Measurements from ENCODE around the gene CERT1.

Gene CERT1

DNA sequence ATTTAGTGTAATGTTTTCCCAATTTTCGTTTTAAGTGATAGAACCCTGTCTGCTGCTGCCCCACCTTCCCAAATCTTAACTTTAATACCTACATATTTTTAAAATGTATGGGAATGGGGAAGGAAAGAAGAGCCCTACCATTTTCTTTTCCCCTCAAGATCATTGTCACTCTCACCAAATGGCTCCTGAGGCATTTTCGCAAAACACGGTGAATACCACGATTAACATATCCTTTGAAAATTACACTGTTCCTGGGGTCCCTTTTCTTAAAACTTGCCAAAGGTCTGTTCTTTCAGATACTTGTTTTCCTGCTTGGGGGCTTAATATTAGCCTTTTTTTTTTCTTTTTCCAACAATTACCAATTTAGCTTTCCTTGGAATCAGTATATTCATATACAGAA lies 36.1 kb downstream of the CERT1 start:
- no peak for DNase-seq (ENCODE audit: low read depth in 2 of 2)

DNA sequence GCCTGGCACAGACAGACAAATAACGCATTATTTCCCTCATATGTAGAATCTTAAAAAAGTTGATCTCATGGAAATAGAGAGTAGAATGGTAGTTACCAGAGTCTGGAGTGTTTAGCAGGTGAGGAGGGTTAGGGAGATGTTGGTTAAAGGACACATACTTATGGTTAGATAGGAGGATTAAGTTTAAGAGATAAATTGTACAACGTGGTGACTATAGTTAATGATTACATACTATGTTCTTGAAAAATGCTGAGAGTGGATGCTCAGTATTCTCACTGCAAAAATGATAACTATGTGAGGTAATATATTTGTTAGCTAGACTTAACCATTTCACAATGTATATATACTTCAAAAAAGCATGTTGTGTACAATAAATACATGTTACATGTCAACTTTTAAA lies 38.0 kb downstream of the CERT1 start:
- DNase-seq (ENCODE audit: low read depth in 2 of 2) = no peak

DNA sequence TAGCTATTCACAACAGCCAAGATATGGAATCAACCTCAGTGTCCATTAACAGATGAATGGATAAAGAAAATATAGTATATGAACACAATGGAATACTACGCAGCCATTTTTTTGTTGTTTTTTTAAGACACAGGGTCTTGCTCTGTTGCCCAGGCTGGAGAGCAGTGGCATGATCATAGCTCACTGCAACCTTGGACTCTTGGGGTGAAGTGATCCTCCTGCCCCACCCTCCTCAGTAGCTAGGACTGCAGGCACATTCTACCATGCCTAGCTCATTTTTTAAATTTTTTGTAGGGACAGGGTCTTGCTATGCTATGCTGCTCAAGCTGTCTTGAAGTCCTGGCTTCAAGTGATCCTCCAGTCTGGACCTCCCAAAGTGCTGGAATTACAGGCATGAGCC lies 38.5 kb downstream of the CERT1 start:
- no peak for DNase-seq (ENCODE audit: low read depth in 2 of 2)

DNA sequence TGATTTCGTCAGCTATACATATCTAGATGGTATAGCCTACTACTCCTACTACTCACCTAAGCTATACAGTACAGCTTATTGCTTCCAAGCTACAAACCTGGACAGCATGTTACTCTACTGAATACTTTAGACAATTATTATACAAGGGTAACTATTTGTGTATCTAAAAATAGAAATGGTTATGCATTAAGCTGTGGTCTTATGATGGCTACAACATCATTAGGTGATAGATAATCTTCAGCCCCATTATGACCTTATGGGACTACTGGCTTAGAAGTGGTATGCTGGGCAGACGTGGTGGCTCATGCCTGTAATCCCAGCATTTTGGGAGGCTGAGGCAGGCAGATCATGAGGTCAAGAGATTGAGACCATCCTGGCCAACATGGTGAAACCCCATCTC lies 40.2 kb downstream of the CERT1 start:
- DNase-seq (ENCODE audit: low read depth in 2 of 2) = no peak

DNA sequence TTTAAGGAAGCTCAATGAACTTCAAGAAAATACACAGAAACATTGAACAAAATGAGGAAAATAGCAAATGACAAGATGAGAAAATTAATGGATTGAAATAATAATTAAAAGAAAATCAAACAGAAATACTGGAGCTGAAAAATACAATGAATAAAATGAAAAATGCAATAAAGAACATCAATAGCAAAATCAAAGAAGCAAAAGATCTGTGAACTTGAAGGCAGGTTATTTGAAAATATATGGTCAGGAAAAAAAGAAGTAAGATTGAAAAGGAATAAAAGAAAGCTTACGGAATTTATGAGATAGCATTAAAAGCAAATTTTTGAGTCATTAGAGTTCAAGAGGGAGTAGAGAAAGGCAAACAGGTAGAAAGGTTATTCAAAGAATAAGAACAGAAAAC lies 42.4 kb downstream of the CERT1 start:
- DNase-seq (ENCODE audit: low read depth in 2 of 2) = no peak

DNA sequence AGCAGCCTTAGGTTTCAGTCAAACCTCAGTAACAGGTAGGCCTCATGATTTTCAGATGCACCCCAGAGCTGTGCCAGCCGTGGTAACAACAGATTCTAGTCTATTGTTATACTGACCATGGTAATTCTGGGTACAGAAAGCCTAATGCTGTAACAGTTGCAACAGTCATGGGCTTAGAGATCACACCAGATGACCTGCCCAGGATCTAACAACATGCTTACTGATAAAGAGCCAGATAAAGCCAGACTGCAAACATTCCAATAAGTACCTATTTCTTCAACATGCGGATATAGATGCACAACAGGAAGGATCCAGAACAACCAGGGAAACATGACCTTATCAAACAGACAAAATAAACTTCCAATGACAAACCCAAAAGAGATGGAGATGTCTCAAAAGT lies 42.8 kb downstream of the CERT1 start:
- no peak for DNase-seq (ENCODE audit: low read depth in 2 of 2)

DNA sequence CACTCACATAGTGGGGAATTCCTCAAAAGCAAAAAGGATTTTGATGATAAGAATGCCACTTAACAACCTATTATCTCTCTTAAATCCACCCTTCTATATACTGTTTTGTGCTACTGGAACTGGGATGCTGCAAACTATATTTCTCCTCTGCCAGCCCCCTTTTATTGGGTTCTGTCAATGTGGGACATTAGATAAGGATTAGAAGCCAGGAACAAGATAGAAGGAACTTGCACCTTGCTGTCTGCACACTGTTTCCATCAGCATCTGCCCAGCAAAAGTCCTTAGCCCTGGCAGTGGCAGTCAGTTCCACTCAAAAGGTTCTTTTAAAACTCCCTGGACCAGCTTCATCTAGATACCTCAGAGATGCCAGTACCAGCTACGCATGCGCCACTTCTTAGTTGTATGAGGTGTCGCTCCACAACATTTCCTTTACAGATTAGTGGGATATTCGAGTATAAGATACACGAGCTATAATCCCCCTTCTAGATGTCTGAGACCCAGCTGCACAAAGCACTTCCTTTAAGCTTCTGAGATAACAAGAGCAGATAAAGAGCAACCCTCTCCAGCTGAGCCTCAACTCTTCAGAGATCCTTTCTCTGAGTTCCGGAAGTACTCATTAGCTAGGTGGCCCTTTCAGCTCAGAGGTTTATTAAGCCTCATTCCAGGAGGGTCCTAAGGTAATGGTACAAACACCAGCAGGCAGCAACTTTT lies 45.3 kb downstream of the CERT1 start:
- no peak for DNase-seq (ENCODE audit: low read depth in 2 of 2)

DNA sequence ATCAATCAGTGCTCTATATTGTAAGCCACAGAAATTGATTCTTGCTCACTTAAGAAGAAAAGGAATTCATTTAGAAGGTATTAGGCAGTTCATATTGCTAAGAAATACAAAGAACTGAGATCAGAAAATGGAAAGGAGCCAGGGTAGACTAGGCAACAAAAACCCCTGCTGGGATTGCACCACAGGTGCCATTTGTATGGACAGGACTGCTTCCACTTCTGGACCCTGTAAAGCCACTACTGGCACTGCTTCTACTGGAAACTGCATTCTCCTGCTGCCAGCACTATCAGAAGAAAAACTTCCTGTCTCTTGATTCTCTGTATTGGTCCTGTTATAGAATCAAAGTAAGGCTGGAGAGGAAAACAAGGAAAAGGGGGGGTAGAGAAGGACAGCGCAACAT lies 45.9 kb downstream of the CERT1 start:
- no peak for DNase-seq (ENCODE audit: low read depth in 2 of 2)

DNA sequence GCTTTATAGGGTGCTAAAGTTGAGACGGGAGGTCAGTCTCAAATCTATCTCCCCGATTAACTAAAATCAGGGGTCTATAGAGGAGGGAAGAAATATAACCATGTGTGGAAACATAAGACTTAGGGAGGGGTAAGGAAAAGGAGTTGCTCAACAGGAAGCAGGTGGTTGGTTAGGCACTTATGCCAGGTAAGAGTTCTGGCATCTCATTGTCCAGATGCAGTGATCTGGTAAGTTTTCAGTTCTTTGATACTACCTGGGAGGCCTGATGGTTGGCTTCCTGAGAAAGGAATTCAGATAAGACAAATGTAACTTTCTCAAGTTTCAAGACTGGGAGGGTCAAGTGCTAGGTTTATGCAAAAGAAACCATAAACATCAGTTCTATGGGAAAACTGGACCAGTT lies 47.7 kb downstream of the CERT1 start:
- no peak for DNase-seq (ENCODE audit: low read depth in 2 of 2)

DNA sequence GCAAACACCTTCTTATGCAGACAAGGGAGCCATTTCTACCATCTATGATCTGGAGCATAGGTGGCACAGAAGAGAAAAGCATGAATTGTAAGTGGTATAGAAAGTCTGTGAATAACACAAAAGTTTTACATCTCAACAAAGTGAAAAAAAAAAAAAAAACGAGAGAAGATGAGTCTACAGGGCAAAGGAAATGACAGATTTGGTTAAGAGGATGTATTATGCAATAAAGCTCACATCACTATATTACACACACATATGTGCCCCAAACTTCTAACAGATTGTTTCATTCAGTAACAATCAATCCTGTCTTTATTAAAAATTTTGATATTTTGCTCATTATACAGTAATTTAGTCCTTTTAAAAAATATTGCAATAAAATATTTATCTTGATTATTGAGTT lies 49.8 kb downstream of the CERT1 start:
- no peak for DNase-seq (ENCODE audit: low read depth in 2 of 2)

DNA sequence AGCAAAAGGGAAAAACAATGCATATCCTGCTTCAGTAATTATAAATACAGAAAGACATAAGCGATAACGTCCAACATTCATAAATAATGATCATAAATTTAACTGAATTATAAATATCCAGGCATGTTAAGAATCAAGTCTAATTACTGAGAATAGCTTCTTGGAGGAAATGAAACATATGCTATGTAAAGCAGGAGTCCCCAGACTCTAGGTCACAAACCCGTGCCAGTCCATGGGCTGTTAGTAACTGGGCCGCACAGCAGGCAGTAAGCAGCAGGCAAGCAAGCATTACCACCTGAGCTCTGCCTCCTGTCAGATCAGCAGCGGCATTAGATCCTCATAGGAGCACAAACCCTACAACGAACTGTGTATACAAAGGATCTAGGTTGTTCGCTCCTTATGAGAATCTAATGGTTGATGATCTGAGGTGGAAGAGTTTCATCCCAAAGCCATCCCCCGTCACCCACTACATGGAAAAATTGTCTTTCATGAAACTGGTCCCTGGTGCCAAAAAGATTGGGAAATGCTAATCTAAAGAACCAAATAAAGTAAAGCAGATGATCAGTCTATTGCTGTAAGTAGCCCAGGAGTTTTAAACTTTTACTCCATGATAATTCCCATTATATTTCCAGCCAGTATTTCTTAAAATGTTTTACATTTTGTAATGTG lies 50.4 kb downstream of the CERT1 start:
- DNase-seq (ENCODE audit: low read depth in 2 of 2) = no peak

DNA sequence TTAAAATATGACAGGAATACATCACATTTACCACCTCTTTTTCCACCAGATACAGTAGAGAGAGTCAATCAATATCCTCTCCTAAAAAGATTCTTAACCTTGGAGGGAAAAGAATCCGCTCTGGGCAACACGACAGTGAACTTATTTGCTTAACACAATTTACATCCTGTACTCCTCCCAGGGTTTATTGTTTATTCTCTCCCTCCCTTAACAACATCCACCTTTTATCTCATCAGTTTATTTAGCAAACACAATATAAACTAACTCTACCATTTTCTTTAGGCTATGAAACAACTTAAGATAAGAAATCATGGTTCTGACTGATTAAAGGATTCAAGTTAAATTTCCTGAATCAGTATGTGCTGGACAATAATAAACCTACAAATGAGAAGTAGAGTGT lies 50.9 kb downstream of the CERT1 start:
- DNase-seq (ENCODE audit: low read depth in 2 of 2) = no peak

DNA sequence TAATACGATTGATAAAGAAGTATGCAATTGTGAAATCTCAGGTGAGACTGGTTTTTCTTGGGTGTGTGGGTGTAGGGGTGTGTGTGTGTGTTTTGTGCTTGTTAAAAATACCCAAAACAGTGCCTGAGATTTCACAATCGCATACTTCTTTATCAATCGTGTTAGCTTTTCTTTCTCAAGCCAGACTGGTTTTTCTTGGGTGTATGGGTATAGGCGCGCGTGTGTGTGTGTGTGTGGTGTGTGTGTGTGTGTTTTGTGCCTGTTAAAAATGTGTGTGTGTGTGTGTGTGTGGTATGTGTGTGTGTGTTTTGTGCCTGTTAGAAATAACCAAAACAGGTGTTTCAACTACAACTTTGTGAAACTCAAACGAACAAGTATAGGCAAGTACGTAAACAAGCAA lies 53.7 kb downstream of the CERT1 start:
- DNase-seq (ENCODE audit: low read depth in 2 of 2) = no peak

DNA sequence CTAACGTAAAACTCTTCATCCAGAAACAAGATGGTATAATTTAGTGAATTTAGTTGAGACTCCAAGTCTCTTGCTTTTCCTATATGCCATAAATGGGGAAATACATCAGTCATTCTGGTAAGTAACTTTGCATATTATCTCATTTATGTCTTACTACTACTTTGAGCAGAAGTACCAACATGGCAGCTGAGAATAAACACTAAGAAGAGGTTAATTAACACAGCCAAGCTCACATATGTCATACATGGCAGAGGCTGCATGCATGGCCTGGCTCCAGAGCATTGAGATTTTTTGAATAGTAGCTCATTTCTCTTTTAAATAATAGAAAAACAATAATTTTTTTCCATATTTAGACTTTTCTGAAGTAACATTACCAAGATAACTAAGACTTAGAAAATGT lies 54.3 kb downstream of the CERT1 start:
- no peak for DNase-seq (ENCODE audit: low read depth in 2 of 2)

DNA sequence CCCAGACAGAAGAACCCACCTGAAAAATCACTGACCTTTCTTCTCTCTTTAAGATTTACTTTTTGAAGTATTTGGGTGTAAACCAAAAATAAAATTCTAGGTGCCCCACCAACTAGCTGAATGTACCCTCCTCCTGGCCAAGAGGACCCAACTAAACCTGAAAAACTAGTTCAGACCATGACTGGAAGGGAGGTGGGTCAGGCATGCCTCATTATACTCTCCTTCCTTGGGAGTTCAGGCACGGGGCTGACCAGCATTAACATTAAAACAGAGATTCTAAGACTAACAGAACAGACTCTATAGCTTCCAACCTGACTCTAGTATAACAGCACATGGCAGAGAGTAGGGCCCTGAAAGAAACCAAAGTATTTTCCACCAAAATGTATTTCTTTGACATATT lies 61.4 kb downstream of the CERT1 start:
- DNase-seq (ENCODE audit: low read depth in 2 of 2) = no peak

DNA sequence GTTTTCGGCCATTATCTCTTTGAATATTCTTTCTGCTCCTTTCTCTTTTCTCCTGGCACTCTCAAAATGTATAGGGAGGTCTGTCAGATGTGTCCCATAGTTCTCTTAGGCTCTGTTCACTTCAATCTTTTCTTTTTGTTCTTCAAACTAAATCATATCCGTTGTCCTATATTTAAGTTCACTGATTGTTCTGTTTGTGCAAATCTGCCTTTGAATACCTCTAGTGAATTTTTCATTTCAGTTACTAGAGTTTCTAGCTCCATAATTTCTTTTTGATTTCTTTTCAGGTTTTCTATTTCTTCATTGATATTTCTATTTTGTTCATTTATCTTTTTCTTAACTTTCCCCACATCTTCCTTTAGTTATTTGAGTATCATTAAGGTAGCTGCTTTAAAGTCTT lies 65.4 kb downstream of the CERT1 start:
- DNase-seq (ENCODE audit: low read depth in 2 of 2) = no peak

DNA sequence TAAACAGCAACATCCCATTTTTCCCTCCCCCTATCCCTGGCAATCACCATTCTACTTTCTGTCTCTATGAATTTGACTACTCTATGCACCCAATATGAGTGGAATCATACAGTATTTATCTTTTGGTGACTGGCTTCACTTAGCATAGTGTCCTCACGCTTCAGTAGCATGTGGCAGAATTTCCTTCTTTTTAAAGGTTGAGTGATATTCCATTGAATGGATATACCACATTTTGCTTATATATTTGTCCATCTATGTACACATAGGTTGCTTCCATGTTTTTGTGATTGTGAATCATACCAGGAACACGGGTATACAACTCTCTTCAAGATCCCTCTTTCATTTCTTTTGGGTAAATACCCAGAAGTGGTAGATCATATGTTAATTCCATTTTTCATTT lies 69.9 kb downstream of the CERT1 start:
- DNase-seq (ENCODE audit: low read depth in 2 of 2) = no peak

DNA sequence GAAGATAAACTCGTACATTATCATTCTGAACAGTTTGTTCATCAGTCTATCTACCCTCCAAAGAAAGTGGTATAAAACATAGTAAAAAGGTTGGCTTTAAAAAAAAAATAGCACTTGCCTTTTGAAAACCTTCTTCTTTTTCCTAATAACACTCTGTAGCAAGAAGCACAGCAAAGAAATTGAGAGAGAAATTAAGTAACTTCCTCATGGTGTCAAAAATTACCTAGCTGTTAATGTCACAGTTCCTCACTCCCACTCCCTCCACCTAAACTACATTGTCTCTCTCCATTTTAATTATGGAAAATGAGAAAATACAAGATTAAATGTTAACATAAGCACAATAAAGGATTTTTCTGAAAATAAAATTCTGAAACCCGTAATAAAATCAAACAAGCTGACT lies 72.2 kb downstream of the CERT1 start:
- DNase-seq (ENCODE audit: low read depth in 2 of 2) = no peak

DNA sequence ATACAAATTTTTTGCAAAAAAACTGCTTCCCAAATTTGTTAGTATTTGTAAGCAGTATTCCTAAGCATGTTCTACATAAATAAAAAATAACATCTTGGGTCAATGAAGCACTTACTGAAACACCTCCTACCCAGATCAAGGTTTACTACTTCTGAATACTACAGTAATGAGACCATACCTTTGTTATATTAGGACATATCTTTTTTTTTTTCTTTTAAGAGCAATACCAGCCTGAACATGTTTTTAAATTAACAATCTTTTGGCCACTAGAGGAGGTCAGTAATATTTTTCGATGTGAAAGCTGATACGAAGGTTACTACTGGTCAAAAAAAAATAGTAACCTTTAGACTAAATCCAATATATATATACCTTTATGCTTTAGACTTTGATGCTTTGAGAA lies 72.7 kb downstream of the CERT1 start:
- DNase-seq (ENCODE audit: low read depth in 2 of 2) = no peak

DNA sequence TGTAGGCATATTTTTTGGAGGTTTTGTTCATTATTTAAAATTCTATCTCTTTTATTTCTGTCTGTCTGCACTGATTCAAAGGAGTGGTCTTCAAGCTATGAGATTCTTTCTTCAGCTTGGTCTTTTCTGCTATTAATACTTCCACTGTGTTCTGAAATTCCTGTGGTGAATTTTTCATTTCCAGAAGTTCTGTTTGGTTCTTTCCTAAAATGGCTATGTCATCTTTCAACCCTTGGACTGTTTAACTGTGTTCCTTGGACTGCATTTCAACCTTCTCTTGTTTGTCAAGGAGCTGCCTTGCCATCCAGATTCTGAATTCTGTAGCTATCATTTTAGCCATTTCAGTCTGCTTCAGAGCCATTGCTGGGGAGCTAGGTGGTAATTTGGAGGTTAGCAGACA lies 76.3 kb downstream of the CERT1 start:
- DNase-seq (ENCODE audit: low read depth in 2 of 2) = no peak

DNA sequence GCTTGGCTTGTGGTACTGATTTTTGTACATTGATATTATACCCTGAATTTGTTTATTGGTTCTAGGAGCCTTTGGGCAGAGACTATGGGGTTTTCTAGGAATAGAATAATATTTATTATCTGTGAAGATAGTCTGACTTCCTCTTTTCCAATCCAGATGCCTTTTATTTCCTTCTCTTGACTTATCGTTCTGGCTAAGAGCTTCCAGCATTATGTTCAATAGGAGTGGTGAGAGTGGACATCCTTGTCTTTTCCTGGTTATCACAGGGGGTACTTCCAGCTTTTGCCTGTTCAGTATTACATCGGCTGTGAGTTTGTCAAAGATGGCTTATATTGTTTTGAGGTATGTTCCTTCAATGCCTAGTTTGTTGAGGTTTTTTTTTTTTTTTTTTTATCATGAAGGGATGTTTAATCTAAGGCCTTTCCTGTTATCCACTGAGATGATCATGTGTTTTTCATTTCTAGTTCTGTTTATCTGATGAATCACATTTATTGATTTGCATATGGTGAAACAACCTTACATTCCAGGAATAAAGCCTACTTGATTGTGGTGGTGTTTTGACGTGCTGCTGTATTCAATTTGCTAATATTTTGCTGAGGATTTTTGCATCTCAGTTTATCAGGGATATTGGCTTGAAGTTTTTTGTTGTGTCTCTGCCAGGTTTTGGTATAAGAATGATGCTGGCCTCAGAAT lies 77.5 kb downstream of the CERT1 start:
- DNase-seq (ENCODE audit: low read depth in 2 of 2) = no peak

DNA sequence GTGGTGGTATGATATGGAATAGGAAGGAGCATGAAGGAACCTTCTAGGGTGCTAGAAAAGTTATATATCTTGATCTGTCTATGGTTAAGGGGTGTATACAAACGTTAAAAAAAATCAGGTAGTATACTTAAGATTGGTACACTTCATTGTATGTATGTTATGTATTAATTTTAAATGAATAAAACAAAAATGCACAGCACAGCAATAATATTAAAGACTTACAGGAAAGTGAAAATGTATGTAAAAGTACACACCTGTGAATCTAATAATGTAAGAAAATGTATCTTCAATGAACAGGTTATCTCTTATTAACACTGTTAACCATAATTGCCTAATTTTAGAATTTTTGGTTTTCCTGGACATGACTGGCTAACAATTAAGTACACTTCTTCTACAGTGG lies 97.2 kb downstream of the CERT1 start:
- DNase-seq (ENCODE audit: low read depth in 2 of 2) = no peak

Data from stimulated activated CD8-positive, alpha-beta memory T cell treated with anti-CD3 and anti-CD28 coated beads, Interleukin-7, amount 100 ng/mL, for 1 hour (primary cell).